Endothelial cell of umbilical vein (primary cell): ENCODE results near the gene PTGFRN. TPM values are rescaled to one million over a fixed set of nuclear protein-coding genes. Genes with fewer than 3 reads are reported as not detected.

Experiments
- BruUV-seq: library from RNA; stranded (reverse); fragments of 400-500 nt; replicated peaks from 2 replicates; lab custom pipeline; 2021; lab: Mats Ljungman, UMichigan
- CTCF ChIA-PET: fragments of 300-600, 350-600 bp; sonication (Branson Sonifier 250); formaldehyde crosslinking; loops from one replicate; lab custom pipeline; 2021; ENCODE audit warnings: antibody characterized with exemption, inconsistent platforms; lab: Charles Lee
- POLR2A ChIA-PET: fragments of 300-600, 350-600 bp; sonication (Branson Sonifier 250); formaldehyde crosslinking; loops from one replicate; lab custom pipeline; 2021; ENCODE audit warnings: antibody characterized with exemption, inconsistent platforms; lab: Charles Lee
- DNase-seq: peaks from one replicate; pipeline ENCODE4 v3.0.0-alpha.2; 2011; ENCODE audit warnings: low read depth, low spot score
- FAIRE-seq: peaks from 2 replicates; lab custom pipeline; 2011; peaks lifted over from hg19 to GRCh38; lab: Jason Lieb, UNC
- H2AFZ ChIP-seq: 2 replicates; pipeline ENCODE4 v1.6.0; 2012; ENCODE audit warnings: low read depth, low read length, control low read depth, inconsistent platforms
- H3K27ac ChIP-seq: 2 replicates; pipeline ENCODE4 v1.5.1; 2011; ENCODE audit warnings: low read depth, mild to moderate bottlenecking, control low read depth, low read length, moderate library complexity; ENCODE audit not compliant: insufficient read depth
- H3K27me3 ChIP-seq, 2 experiments: 2 replicates each; pipeline versions ENCODE4 v1.6.0 to v1.6.1; 2011; ENCODE audit warnings: low read length in 2 of 2, mixed read lengths in 1 of 2; ENCODE audit not compliant: control insufficient read depth in 2 of 2, insufficient read depth in 2 of 2
- H3K36me3 ChIP-seq, 2 experiments: 2 replicates in 1 of 2; 3 replicates in 1 of 2; pipeline ENCODE4 v1.5.1; 2011; ENCODE audit warnings: low read length in 2 of 2, mild to moderate bottlenecking in 1 of 2, moderate library complexity in 1 of 2; ENCODE audit not compliant: control insufficient read depth in 2 of 2, insufficient read depth in 2 of 2; ENCODE audit errors: extremely low read depth in 1 of 2
- H3K4me1 ChIP-seq: 3 replicates; pipeline ENCODE4 v1.5.1; 2011; ENCODE audit warnings: mild to moderate bottlenecking, low read length; ENCODE audit not compliant: control insufficient read depth, insufficient read depth; ENCODE audit errors: extremely low read depth
- H3K4me2 ChIP-seq: 2 replicates; pipeline ENCODE4 v1.6.1; 2011; ENCODE audit warnings: low read length, control low read depth, mixed read lengths; ENCODE audit not compliant: insufficient read depth
- H3K4me3 ChIP-seq, 3 experiments: fragments of 200-600 bp in 1 of 3; sonication (generic), shearing (Covaris generic) in 1 of 3; replicated peaks in 1 of 3; 2 replicates each; pipeline ENCODE4 v1.5.1; 2011 to 2016; ENCODE audit warnings: control low read depth in 3 of 3, low read length in 3 of 3, mild to moderate bottlenecking in 2 of 3, inconsistent platforms in 1 of 3, low read depth in 1 of 3, moderate library complexity in 1 of 3; ENCODE audit not compliant: insufficient read depth in 1 of 3
- H3K79me2 ChIP-seq: 2 replicates; pipeline ENCODE4 v1.6.0; 2012; ENCODE audit warnings: low read length, inconsistent platforms; ENCODE audit not compliant: control insufficient read depth, insufficient read depth
- H3K9ac ChIP-seq: replicated peaks from 2 replicates; pipeline ENCODE3; 2011; ENCODE audit warnings: low read length, control low read depth; ENCODE audit not compliant: insufficient read depth; ENCODE audit errors: extremely low read depth
- H3K9me1 ChIP-seq: replicated peaks from 3 replicates; pipeline ENCODE4 v1.6.0; 2011; ENCODE audit warnings: mild to moderate bottlenecking, low read length; ENCODE audit not compliant: control insufficient read depth, insufficient read depth; ENCODE audit errors: extremely low read depth
- H3K9me3 ChIP-seq: replicated peaks from 2 replicates; pipeline ENCODE4 v1.5.1; 2012; ENCODE audit warnings: low read length, inconsistent platforms; ENCODE audit not compliant: control insufficient read depth, insufficient read depth
- H4K20me1 ChIP-seq: replicated peaks from 2 replicates; pipeline ENCODE3; 2011; ENCODE audit warnings: mild to moderate bottlenecking, low read length; ENCODE audit not compliant: control insufficient read depth, insufficient read depth; ENCODE audit errors: extremely low read depth
- EZH2 ChIP-seq: IDR thresholded peaks from 2 replicates; pipeline ENCODE4 v1.6.1; 2012; ENCODE audit warnings: borderline replicate concordance, low read depth, mild to moderate bottlenecking, moderate library complexity, low read length, inconsistent platforms; ENCODE audit not compliant: severe bottlenecking
- FOS ChIP-seq: IDR thresholded peaks from 2 replicates; pipeline ENCODE4 v1.6.1; 2011; ENCODE audit warnings: mild to moderate bottlenecking, low read length, moderate library complexity, borderline replicate concordance; ENCODE audit not compliant: insufficient read depth
- GATA2 ChIP-seq: IDR thresholded peaks from 2 replicates; pipeline ENCODE4 v1.7.0; 2011; ENCODE audit warnings: low read depth, mild to moderate bottlenecking, moderate library complexity, mixed read lengths, low read length; ENCODE audit not compliant: insufficient read length, insufficient read depth
- JUN ChIP-seq: IDR thresholded peaks from 2 replicates; pipeline ENCODE4 v1.6.1; 2011; ENCODE audit warnings: borderline replicate concordance, low read depth; ENCODE audit not compliant: insufficient read length, insufficient read depth
- MYC ChIP-seq: IDR thresholded peaks from one replicate; pipeline ENCODE4 v1.6.1; 2011; ENCODE audit warnings: mild to moderate bottlenecking, low read depth, low read length
- POLR2A ChIP-seq: IDR thresholded peaks from 2 replicates; pipeline ENCODE4 v1.6.1; 2012; ENCODE audit warnings: low read depth, mild to moderate bottlenecking, control low read depth, low read length
- POLR2AphosphoS5 ChIP-seq: IDR thresholded peaks from 2 replicates; pipeline ENCODE4 v1.6.1; 2012; ENCODE audit warnings: low read depth, mild to moderate bottlenecking, control low read depth, low read length, moderate library complexity; ENCODE audit not compliant: insufficient read depth
- dilution Hi-C: fragments of 300-500 bp; cut with MboI; formaldehyde crosslinking; loops from one replicate; pipeline ENCODE4 v1.15.0; 2019; ENCODE audit warnings: low sequenced_read_pairs; ENCODE audit not compliant: extremely low pct_ligation_motif_present
- intact Hi-C: fragments of 100-400 bp; cut with micrococcal nuclease; formaldehyde crosslinking; loops from one replicate; pipeline ENCODE4 v1.10.0; 2022
- polyA plus RNA-seq, 4 experiments: library from polyadenylated mRNA; depleted of rRNA in 3 of 4; stranded (reverse) in 3 of 4; unstranded in 1 of 4; fragments of >200 nt; gene quantifications; 2 replicates each; pipeline versions ENCODE4 v1.2.1 to v1.2.3, GENCODE V29; 2011 to 2012; ENCODE audit warnings: missing spikeins in 1 of 4
- total RNA-seq: library from RNA; stranded (reverse); gene quantifications from 2 replicates; pipeline ENCODE4 v1.2.3, GENCODE V29; 2021
- TF ChIP-seq, protein P1 (sequence below): IDR thresholded peaks from 2 replicates; pipeline ENCODE4 v1.6.1; 2011; ENCODE audit not compliant: insufficient read depth, insufficient read length
- TF ChIP-seq, protein P2 (sequence below), 2 donors: IDR thresholded peaks; 1 replicate in 1 of 2; 2 replicates in 1 of 2; pipeline ENCODE4 v1.5.1; 2011; ENCODE audit warnings: low read length in 2 of 2, mild to moderate bottlenecking in 2 of 2, moderate library complexity in 2 of 2, control low read depth in 1 of 2, inconsistent platforms in 1 of 2, low read depth in 1 of 2; ENCODE audit not compliant: insufficient read depth in 1 of 2; ENCODE audit errors: extremely low read depth in 1 of 2

PTGFRN gene
- total and polyA plus RNA-seq, 2 donors (not counting 3 experiments of a cell fraction or from before 2014, with no cell fraction given): 39.6 to 60.7 TPM

DNA sequence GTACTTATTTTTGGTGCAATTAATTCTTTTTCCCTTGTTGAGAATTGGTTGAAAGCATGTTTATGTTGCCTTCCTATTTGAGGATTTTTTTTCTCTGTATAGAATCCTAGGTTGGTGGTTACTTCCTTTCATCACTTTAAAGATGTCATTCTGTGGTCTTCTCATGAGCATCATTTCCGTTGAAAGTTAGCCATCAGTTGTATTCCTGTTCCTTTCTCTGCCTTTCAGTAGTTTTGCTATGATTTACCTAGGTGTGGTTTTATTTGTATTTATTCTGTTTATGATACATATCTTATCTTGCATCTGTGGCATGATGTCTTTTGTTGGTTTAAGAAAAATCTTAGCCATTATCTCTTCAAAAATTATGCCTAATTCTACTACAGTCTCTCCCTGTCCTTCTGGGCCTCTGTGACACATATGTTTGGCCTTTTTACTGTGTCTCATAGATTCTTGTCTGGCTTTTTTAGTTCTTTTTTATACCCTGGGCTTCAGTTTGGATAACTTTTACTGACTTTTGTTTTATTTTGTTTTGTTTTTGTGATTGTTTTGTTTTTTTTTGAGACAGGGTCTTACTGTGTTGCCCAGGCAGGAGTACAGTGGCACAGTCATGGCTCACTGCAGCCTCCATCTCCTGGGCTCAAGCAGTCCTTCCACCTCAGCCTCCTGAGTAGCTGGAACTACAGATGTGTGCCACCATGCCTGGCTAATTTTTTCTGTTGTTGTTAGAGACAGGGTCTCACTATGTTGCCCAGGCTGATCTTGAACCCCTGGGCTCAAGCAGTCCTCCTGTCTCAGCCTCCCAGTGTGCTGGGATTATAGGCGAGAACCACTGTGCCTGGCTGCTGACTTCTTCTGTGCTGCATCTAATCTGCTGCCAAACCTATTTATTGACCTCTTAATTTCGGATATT, 24.1 kb downstream of the PTGFRN start:
- H2AFZ ChIP-seq: no peak overlapping the region
- H3K4me1 ChIP-seq: no peaks in the 10 kb centered on the region
- ChIA-PET POLR2A (no interaction called here), CTCF (interaction anchor here (0.8 to 1.9 kb wide), 6 partner anchors 11 to 197 kb away, joined by 3 to 15 read pairs (median 4); no protein-coding TSS in a partner anchor)
- no peak overlapping the region for H3K9ac ChIP-seq
- no peaks in the 10 kb centered on the region for H3K9me1 ChIP-seq
- no peak overlapping the region for H3K4me2 ChIP-seq
- no peak for FAIRE-seq
- H3K4me3 ChIP-seq: no peak overlapping the region
- no peak overlapping the region for H3K27ac ChIP-seq
- DNase-seq: no peak
- no peaks in the 10 kb centered on the region for H3K79me2 ChIP-seq
- no peaks in the 10 kb centered on the region for H3K27me3 ChIP-seq
- H3K9me3 ChIP-seq: no peaks in the 10 kb centered on the region
- no peaks in the 10 kb centered on the region for H4K20me1 ChIP-seq
- H3K36me3 ChIP-seq: no peaks in the 10 kb centered on the region
- intact Hi-C loops: no loop called here
- TF ChIP-seq FOS: no peak
- TF ChIP-seq, protein P1, sequence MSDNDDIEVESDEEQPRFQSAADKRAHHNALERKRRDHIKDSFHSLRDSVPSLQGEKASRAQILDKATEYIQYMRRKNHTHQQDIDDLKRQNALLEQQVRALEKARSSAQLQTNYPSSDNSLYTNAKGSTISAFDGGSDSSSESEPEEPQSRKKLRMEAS: no peak
- no peak for TF ChIP-seq JUN
- no peak for TF ChIP-seq EZH2
- TF ChIP-seq POLR2AphosphoS5: no peak
- no peak for TF ChIP-seq POLR2A
- TF ChIP-seq, protein P2, sequence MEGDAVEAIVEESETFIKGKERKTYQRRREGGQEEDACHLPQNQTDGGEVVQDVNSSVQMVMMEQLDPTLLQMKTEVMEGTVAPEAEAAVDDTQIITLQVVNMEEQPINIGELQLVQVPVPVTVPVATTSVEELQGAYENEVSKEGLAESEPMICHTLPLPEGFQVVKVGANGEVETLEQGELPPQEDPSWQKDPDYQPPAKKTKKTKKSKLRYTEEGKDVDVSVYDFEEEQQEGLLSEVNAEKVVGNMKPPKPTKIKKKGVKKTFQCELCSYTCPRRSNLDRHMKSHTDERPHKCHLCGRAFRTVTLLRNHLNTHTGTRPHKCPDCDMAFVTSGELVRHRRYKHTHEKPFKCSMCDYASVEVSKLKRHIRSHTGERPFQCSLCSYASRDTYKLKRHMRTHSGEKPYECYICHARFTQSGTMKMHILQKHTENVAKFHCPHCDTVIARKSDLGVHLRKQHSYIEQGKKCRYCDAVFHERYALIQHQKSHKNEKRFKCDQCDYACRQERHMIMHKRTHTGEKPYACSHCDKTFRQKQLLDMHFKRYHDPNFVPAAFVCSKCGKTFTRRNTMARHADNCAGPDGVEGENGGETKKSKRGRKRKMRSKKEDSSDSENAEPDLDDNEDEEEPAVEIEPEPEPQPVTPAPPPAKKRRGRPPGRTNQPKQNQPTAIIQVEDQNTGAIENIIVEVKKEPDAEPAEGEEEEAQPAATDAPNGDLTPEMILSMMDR (IDR thresholded peaks at IDR 0.05; ENCODE audit: extremely low read depth in 1 of 2, insufficient read depth in 1 of 2, low read depth in 1 of 2, low read length in 2 of 2): no peak
- no peak for TF ChIP-seq GATA2
- TF ChIP-seq MYC: no peak
- dilution Hi-C loops: no loop called here
- BruUV-seq: no TSS peak
